Fibroblast of peridontal ligament (primary cell): ENCODE measurements around the gene BTBD17.
"Not testable (repeated sequence)": the region's sequence is repeated elsewhere in the genome, so short reads cannot be mapped to it uniquely, and the experiment has no call there.

ENCODE experiments used
- DNase-seq: peaks from one replicate; pipeline ENCODE4 v3.0.0-alpha.2; 2010; ENCODE audit errors: extremely low read depth

The BTBD17 gene, protein sequence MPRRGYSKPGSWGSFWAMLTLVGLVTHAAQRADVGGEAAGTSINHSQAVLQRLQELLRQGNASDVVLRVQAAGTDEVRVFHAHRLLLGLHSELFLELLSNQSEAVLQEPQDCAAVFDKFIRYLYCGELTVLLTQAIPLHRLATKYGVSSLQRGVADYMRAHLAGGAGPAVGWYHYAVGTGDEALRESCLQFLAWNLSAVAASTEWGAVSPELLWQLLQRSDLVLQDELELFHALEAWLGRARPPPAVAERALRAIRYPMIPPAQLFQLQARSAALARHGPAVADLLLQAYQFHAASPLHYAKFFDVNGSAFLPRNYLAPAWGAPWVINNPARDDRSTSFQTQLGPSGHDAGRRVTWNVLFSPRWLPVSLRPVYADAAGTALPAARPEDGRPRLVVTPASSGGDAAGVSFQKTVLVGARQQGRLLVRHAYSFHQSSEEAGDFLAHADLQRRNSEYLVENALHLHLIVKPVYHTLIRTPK

DNA sequence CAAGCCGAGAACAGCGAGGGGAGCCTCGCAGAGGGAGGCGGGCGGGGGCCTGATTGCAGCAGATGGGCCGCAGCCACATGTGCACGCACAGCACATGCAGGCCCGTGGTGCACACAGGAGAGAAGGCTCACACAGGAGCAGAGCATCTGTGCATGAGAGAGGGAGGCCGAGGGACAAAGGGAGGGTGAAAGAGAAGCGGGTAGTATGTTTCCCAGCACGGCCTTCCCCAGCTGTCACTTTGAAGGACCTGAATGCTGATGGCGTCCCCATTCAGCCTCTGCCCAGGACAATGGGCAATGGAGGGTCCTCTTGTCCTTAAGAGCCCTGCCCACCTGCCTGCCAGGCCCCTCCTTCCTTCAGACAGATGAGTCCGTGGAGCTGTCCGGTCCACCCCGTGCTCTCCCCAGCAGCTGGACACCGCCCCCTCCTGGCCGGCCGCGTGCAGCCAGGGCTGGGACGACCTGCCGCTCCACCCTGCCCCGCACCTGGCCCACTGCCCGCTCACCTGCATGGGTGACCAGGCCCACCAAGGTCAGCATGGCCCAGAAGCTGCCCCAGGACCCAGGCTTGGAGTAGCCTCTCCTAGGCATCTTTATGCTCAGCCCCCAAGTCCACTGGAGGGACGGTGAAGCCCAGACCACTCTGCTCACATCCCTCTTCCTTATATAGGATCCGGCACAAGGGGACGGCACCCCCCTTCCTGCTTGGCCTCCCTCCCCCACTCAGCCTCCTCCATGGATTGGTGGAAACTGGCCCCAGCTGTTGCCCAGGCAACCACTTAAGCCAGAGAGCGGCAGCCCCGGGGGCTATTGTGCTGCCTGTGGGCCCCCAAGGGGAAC lies at the start of gene BTBD17:
Gene BTBD17, minus strand, starts transcription at position 639 of the 839 bp plus-strand sequence. Its CDS starts 49 bp downstream, at position 590.
- DNase-seq, result no peak

- no peak for DNase-seq
Measured at GRCh38 chr17:74410001-74410443, 48.4 kb upstream of the BTBD17 start.

- DNase-seq, result no peak
Measured at GRCh38 chr17:74408815-74409214, 47.1 kb upstream of the BTBD17 start.

GRCh38 chr17:74408262-74408661 lies 46.6 kb upstream of the BTBD17 start:
- DNase-seq, result no peak

DNA sequence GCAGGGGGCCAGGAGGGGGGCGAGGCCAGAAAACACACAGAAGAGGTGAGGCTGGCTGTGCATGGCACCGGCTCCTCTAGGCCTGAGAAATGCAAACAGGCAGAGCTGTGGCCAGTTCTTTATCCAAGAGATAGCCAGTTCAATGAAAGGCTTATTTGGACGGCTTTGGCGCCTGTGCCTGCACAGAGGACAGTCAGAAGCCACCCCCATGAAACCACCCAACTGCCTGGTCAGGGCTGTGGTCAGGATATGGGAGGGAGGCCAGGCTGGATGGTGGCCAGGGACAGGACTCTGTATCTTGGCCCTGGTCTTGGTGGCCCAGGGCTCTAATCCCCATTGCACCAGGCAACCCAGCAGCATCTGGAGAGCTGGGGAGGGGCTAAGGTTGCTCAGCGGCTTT lies 45.7 kb upstream of the BTBD17 start:
- DNase-seq, result no peak

DNA sequence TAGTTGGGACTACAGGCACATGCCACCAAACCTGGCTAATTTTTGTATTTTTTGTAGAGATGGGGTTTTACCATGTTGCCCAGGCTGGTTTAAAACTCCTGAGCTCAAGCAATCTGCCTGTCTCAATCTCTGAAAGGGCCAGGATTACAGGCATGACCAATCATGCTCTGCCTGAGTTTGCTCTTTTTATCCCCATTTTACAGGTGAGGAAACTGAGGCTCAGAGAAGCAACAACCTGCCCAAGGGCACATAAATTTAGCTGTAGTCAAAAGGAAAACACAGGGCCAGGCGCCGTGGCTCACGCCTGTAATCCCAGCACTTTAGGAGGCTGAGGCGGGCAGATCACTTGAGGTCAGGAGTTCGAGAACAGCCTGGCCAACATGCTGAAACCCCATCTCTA lies 43.6 kb upstream of the BTBD17 start:
- not testable (repeated sequence) for DNase-seq

DNA sequence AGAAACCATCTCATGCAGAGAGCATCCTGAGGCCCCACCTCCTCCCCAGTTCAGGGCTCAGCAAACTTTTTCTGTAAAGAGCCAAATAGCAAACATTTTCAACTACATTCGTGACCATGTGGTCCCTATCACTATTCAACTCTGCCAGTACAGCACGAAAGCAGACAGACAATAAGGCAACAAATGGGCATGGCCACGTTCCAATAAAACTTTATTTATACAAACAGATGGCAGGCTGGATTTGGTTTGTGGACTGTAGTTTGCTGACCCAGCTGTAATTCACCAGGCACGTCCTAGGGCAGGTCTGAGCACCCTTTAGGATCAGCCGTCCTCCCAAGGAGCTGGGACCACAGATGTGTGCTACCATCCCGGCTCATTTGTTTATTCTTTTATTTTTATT lies 43.1 kb upstream of the BTBD17 start:
- no peak for DNase-seq

DNA sequence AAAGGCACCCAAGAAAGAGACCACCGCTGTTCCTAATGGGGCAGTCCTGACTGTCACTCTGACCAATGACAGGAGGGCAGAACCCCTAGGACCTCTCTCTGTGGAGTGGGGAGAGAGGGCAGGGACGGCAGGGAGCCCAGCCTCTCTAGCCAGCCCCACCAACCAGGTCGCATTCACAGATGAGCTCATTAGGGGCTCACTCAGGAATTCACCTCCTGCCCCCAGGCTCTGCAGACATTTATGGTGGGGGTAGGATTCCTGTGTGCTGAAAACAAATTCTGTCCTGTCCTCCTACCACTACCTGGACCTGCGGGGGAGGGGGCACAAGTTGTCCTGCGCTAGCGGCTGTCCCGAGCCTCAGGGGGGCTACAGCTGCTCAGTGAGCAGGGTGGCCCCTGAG lies 42.5 kb upstream of the BTBD17 start:
- no peak for DNase-seq

- no peak for DNase-seq
Measured at GRCh38 chr17:74403512-74404137, 42.0 kb upstream of the BTBD17 start.

DNA sequence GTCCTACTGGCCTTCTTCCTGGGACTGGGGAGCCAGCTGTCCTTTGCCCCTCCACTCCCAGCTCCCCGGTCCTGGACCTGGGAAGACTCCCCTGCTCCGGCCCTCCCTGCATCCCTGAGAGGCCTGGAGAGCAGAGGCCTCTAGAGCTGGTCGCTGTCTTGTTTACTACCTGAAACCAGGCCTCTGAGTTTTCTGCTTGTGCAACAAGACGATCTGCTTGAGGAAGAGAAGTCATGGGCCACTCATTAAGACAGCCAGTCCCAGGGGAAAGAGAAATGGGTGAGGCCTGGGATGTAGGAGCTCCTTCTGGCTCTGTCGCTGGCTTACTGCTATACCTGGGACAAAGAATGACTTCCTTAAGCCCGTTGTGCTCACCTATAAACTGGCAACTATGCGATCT lies 40.4 kb upstream of the BTBD17 start:
- DNase-seq, result no peak

DNA sequence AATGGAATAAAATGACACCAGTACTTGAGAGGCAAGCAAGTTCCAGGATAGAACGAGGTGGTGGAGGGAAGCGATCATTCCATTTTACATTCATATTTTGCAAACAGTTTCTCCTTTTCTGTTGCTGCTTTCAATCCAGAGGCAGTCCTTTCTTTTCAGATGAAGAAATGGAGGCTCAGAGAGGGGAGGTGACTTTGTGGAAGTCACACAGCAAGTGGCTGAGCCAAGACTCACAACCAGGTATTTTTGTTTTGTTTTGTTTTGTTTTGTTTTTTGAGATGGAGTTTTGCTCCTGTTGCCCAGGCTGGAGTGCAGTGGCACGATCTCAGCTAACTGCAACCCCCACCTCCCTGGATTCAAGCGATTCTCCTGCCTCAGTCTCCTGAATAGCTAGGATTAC lies 34.9 kb upstream of the BTBD17 start:
- DNase-seq, result no peak

- no peak for DNase-seq
Measured at GRCh38 chr17:74394977-74395376, 33.3 kb upstream of the BTBD17 start.

DNA sequence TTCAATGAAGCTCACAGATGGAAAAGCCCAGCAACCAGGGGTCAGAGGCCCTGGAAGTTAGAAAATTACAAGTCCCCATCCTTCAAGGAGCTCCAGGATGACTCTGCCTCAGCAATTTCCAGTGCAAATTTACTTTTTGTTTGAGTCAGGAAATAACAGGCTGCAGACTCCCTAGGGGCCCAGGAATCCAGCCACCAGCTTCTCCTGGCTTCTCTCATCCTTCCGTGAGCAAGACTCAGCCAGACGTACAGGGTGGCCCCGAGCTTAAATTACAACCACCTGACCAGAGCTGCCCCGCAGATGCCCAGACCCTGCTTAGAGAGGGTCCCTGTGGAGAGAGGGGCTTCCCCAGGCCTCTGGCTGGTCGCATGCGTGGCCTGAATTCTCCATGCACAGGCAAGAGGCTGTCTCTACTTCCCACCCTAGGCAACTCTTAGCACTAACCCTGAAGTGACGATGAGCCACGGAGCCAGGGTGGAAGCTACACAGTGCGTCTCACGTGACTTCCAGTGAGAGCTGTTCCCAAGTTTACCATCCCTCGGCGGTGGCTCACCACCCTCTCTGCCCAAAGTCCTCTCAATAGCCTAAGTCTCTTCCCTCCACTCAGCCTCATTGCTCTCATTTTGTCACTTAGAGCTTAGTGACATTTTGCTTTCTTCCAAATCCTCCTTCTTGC lies 32.7 kb upstream of the BTBD17 start:
- no peak for DNase-seq

DNA sequence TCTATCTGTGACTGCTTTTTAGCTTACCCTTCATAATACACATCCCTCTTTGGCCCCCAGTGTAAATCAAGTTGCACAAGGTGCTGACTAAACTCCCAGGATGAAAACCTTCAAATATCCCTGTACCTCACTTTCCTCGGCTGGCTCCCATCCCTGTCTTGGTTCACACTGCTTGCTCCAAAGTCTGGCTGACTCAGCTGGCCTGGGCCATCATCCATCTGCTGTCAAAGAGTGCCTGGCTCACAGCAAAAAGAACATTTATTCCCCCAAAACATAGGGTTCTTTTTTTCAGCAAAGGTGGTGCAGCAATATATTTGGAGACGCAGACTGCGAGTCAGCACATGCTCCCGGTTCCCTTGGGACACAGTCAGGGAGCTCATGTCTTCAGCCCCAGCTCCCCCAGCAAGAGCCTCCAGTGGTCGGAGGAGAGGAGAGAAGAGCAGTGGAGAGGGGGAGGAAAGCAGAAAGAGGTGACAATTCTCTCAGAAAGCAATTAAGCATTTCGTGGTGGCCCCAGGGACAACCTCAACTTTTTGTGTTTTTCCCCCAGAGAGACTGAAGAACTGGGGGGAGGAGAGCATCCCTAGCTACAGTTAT lies 31.8 kb upstream of the BTBD17 start:
- DNase-seq, result no peak

DNA sequence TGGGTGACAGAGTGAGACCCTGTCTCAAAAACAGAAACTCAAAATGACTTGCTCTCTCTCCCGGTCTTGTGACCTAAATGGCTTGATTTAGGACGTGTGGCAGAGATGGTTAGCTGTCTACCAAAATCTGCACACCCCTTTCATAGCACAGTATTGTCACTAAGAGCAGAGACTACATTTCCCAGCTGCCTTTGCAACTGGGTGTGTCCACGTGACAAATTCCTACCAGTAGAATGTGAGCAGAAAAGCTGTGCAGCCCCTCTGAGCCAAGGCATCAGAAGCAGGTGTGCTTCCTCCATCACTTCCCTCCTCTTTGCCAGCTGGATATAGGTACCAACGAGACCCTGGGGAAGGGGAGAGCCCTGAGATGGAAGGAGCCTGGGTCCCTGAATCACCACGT lies 31.2 kb upstream of the BTBD17 start:
- no peak for DNase-seq

- DNase-seq, result no peak
Measured at GRCh38 chr17:74391771-74392170, 30.1 kb upstream of the BTBD17 start.

- DNase-seq, result no peak
Measured at GRCh38 chr17:74390680-74391653, 29.3 kb upstream of the BTBD17 start.

GRCh38 chr17:74389937-74390679 lies 28.4 kb upstream of the BTBD17 start:
- no peak for DNase-seq

DNA sequence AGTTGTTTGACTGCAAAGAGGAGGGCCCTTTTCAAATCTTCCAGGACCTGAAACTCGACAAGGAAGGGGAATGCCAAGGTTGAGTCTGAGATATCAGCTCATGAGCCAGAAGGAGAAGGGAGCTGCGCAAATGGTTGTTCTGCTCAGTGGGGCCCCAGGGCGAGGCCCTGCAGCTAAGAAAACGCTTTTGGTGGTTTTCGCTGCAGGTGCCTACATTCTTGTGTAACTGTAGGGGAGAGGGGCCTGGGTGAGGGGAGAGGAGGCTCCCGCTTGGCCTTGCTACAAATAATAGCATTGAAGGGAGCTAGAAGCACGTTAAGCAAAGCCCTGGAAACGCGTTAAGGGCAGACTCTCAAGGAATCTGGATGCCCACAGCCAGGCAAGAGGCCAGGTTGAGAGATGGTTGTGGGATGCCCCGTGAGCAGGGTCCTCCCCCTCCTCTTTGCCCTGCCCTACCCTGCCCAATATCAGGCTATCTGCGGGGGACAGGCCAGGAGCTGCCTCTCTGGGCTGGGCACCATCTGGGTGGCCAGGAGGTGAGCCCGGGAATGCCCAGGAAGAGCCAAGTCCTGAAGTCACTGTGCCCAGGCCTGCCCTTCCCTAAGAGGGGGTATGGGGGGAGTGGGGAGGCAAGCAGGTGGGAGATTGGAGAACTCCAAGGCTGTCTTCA lies 27.6 kb upstream of the BTBD17 start:
- no peak for DNase-seq
